GM23338 (cell line): ENCODE results near the gene GRM3. TPM values are rescaled to one million over a fixed set of nuclear protein-coding genes. Genes with fewer than 3 reads are reported as not detected.

ENCODE experiments used
- ATAC-seq: fragments of 200-7000 bp; cut with Tn5 transposase; 3 replicates; pipeline ENCODE4 v1.9.1; 2020
- DNase-seq: peaks from one replicate; pipeline ENCODE4 v3.0.0-alpha.2; 2015; ENCODE audit warnings: low spot score
- H2AFZ ChIP-seq: fragments of 200-600 bp; sonication (generic); 2 replicates; pipeline ENCODE4 v1.8.0; 2016; ENCODE audit warnings: antibody characterized with exemption, mild to moderate bottlenecking, moderate library complexity
- H3F3A ChIP-seq: fragments of 200-600 bp; sonication (generic); replicated peaks from 2 replicates; pipeline ENCODE4 v1.8.0; 2017; ENCODE audit warnings: antibody characterized with exemption, mixed run types, low read depth
- H3K27ac ChIP-seq: fragments of 200-600 bp; sonication (generic); 2 replicates; pipeline ENCODE4 v1.6.1; 2016; ENCODE audit warnings: low read depth
- H3K27me3 ChIP-seq: fragments of 200-600 bp; sonication (generic); 2 replicates; pipeline ENCODE4 v1.8.0; 2016; ENCODE audit warnings: mild to moderate bottlenecking, mixed run types, moderate library complexity; ENCODE audit not compliant: insufficient read depth
- H3K36me3 ChIP-seq: fragments of 200-600 bp; sonication (generic); 2 replicates; pipeline ENCODE4 v1.8.0; 2016; ENCODE audit warnings: mild to moderate bottlenecking; ENCODE audit not compliant: insufficient read depth
- H3K4me1 ChIP-seq: fragments of 200-600 bp; sonication (generic); 2 replicates; pipeline ENCODE4 v1.8.0; 2016; ENCODE audit warnings: mild to moderate bottlenecking, moderate library complexity; ENCODE audit not compliant: insufficient read depth
- H3K4me2 ChIP-seq: fragments of 200-600 bp; sonication (generic); 2 replicates; pipeline ENCODE4 v1.7.1; 2017; ENCODE audit warnings: mixed run types
- H3K4me3 ChIP-seq: fragments of 200-600 bp; sonication (generic); 2 replicates; pipeline ENCODE4 v1.6.1; 2016; ENCODE audit warnings: mixed run types
- H3K79me2 ChIP-seq: fragments of 200-600 bp; sonication (generic); replicated peaks from 2 replicates; pipeline ENCODE4 v1.8.0; 2017; ENCODE audit warnings: mild to moderate bottlenecking; ENCODE audit not compliant: insufficient read depth
- H3K9me2 ChIP-seq: fragments of 200-600 bp; sonication (generic); 2 replicates; pipeline ENCODE4 v1.8.0; 2017; ENCODE audit not compliant: insufficient read depth
- H4K20me1 ChIP-seq: fragments of 200-600 bp; sonication (generic); replicated peaks from 2 replicates; pipeline ENCODE4 v1.8.0; 2017; ENCODE audit warnings: mild to moderate bottlenecking; ENCODE audit not compliant: insufficient read depth
- H3K27ac Mint-ChIP-seq: 2 replicates; pipeline ENCODE4 v1.8.0; 2020; ENCODE audit warnings: inconsistent platforms, mild to moderate bottlenecking, moderate library complexity, mixed read lengths
- H3K27me3 Mint-ChIP-seq: 3 replicates; pipeline ENCODE4 v1.8.0; 2022; ENCODE audit warnings: low read depth, mild to moderate bottlenecking, moderate library complexity, mixed read lengths, inconsistent platforms; ENCODE audit not compliant: insufficient read depth, poor library complexity
- H3K36me3 Mint-ChIP-seq: 3 replicates; pipeline ENCODE4 v1.8.0; 2021; ENCODE audit warnings: low read depth, mild to moderate bottlenecking, inconsistent platforms, moderate library complexity, mixed read lengths
- H3K4me1 Mint-ChIP-seq: 3 replicates; pipeline ENCODE4 v1.8.0; 2020; ENCODE audit warnings: mild to moderate bottlenecking, inconsistent platforms, mixed read lengths
- H3K4me3 Mint-ChIP-seq: 3 replicates; pipeline ENCODE4 v1.8.0; 2021; ENCODE audit warnings: moderate library complexity, mild to moderate bottlenecking, inconsistent platforms, mixed read lengths
- H3K9me3 Mint-ChIP-seq: 3 replicates; pipeline ENCODE4 v1.8.0; 2020; ENCODE audit warnings: moderate library complexity, mild to moderate bottlenecking, inconsistent platforms, mixed read lengths
- CREB1 ChIP-seq: fragments of 250-450 bp; sonication (Bioruptor Pico); IDR thresholded peaks from 2 replicates; pipeline ENCODE4 v1.5.0; 2020; ENCODE audit warnings: low read depth, mild to moderate bottlenecking, moderate library complexity
- CTCF ChIP-seq, 2 experiments: fragments of 200-600 bp in 1 of 2; sonication (generic) in 1 of 2; conservative IDR thresholded peaks; 2 replicates each; pipeline versions ENCODE4 v1.5.1 to v1.6.1; 2016 to 2017; ENCODE audit warnings: antibody characterized with exemption in 2 of 2, low read depth in 2 of 2, mild to moderate bottlenecking in 2 of 2, moderate library complexity in 1 of 2
- EZH2 ChIP-seq: fragments of 200-600 bp; sonication (generic); IDR thresholded peaks from one replicate; pipeline ENCODE4 v1.8.0; 2017; ENCODE audit warnings: antibody characterized with exemption, mild to moderate bottlenecking, low read depth; ENCODE audit not compliant: unreplicated experiment
- EZH2phosphoT487 ChIP-seq: fragments of 200-600 bp; sonication (generic); IDR thresholded peaks from one replicate; pipeline ENCODE4 v1.8.1; 2018; ENCODE audit warnings: antibody characterized with exemption; ENCODE audit not compliant: unreplicated experiment
- JUNB ChIP-seq: IDR thresholded peaks from one replicate; pipeline ENCODE4 v1.6.1; 2016; ENCODE audit warnings: antibody characterized with exemption; ENCODE audit not compliant: unreplicated experiment
- NANOG ChIP-seq: IDR thresholded peaks from 2 replicates; pipeline ENCODE4 v1.6.1; 2016; ENCODE audit warnings: antibody characterized with exemption, borderline replicate concordance
- POLR2AphosphoS5 ChIP-seq: IDR thresholded peaks from 2 replicates; pipeline ENCODE4 v1.6.1; 2016; ENCODE audit warnings: antibody characterized with exemption, low read depth
- STAT1 ChIP-seq: IDR thresholded peaks from one replicate; pipeline ENCODE4 v1.6.1; 2016; ENCODE audit warnings: antibody characterized with exemption; ENCODE audit not compliant: unreplicated experiment
- ZNF114 ChIP-seq: fragments of 250-450 bp; sonication (Bioruptor Pico); IDR thresholded peaks from 2 replicates; pipeline ENCODE4 v1.5.0; 2020; ENCODE audit warnings: mild to moderate bottlenecking, moderate library complexity
- ZNF331 ChIP-seq: fragments of 250-450 bp; sonication (Bioruptor Pico); IDR thresholded peaks from 2 replicates; pipeline ENCODE4 v1.5.0; 2020; ENCODE audit warnings: low read depth, mild to moderate bottlenecking, moderate library complexity
- ZNF462 ChIP-seq: fragments of 250-450 bp; sonication (Bioruptor Pico); IDR thresholded peaks from 2 replicates; pipeline ENCODE4 v1.5.0; 2020; ENCODE audit warnings: mild to moderate bottlenecking, moderate library complexity
- polyA plus RNA-seq: library from polyadenylated mRNA; unstranded; fragments of >200 nt; fragmentation: Nextera tagmentation; extraction: Ambion mirVana; gene quantifications from 2 replicates; pipeline ENCODE4 v1.2.1, GENCODE V29; 2016
- total RNA-seq: library from RNA; depleted of rRNA; stranded (reverse); fragments of >200 nt; shearing (Covaris generic); gene quantifications from 2 replicates; pipeline ENCODE4 v1.2.3, GENCODE V29; 2014
- TF ChIP-seq, protein P1 (sequence below): IDR thresholded peaks from 2 replicates; pipeline ENCODE4 v1.6.1; 2016; ENCODE audit warnings: antibody characterized with exemption
- TF ChIP-seq, protein P2 (sequence below): IDR thresholded peaks from one replicate; pipeline ENCODE4 v1.6.1; 2018; ENCODE audit warnings: antibody characterized with exemption; ENCODE audit not compliant: unreplicated experiment

The GRM3 gene
- total and polyA plus RNA-seq, 2 experiments from 2014 or later, result 0.79 to 1.9 TPM

DNA sequence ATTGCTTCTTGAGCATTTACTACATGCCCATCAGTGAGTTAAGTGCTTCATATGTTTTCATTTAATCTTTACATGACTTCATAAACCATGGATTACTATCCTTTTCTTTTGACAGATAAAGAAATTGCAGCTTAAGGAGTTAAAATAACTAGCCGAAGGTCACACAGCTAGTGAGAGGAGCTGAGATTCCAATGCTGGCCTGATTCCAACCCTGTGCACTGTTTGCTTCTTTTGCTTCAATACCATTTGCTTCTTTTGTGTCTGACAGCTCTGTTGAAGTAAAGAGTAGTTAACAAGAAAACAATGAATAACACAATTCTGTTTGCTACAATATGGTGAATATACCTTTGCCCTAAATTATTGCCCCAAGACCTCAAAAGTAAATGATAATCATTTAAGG is 132.4 kb downstream of the GRM3 start:
- Histone ChIP-seq H3K27ac (no peak overlapping the region), H3K9me2 (no peaks in the 10 kb centered on the region), H3K27me3 (no peaks in the 10 kb centered on the region), H3K36me3 (no peaks in the 10 kb centered on the region), H2AFZ (no peak overlapping the region; the same call in 1 of the 2 replicates), H3K4me2 (no peak overlapping the region), H4K20me1 (no peaks in the 10 kb centered on the region), H3K4me3 (no peak overlapping the region), H3K4me1 (no peaks in the 10 kb centered on the region), H3K79me2 (no peaks in the 10 kb centered on the region), H3F3A (no peaks in the 10 kb centered on the region)
- ATAC-seq (no peak), DNase-seq (no peak)
- H3K4me1 Mint-ChIP-seq, result no peaks in the 10 kb centered on the region
- H3K27me3 Mint-ChIP-seq, result no peaks in the 10 kb centered on the region
- no peak overlapping the region for H3K4me3 Mint-ChIP-seq
- no peak for TF ChIP-seq ZNF462 (CRISPR knock-in tag)
- no peak for TF ChIP-seq ZNF114
- no peak for TF ChIP-seq POLR2AphosphoS5
- no peak for TF ChIP-seq EZH2
- TF ChIP-seq ZNF331 (CRISPR knock-in tag), result no peak
- TF ChIP-seq CTCF (conservative IDR thresholded peaks at IDR 0.05; ENCODE audit: low read depth in 2 of 2), result no peak
- no peak for TF ChIP-seq NANOG
- TF ChIP-seq, protein P1, sequence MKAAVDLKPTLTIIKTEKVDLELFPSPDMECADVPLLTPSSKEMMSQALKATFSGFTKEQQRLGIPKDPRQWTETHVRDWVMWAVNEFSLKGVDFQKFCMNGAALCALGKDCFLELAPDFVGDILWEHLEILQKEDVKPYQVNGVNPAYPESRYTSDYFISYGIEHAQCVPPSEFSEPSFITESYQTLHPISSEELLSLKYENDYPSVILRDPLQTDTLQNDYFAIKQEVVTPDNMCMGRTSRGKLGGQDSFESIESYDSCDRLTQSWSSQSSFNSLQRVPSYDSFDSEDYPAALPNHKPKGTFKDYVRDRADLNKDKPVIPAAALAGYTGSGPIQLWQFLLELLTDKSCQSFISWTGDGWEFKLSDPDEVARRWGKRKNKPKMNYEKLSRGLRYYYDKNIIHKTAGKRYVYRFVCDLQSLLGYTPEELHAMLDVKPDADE, result no peak
- TF ChIP-seq JUNB, result no peak
- TF ChIP-seq EZH2phosphoT487, result no peak
- no peak for TF ChIP-seq STAT1
- TF ChIP-seq, protein P2, sequence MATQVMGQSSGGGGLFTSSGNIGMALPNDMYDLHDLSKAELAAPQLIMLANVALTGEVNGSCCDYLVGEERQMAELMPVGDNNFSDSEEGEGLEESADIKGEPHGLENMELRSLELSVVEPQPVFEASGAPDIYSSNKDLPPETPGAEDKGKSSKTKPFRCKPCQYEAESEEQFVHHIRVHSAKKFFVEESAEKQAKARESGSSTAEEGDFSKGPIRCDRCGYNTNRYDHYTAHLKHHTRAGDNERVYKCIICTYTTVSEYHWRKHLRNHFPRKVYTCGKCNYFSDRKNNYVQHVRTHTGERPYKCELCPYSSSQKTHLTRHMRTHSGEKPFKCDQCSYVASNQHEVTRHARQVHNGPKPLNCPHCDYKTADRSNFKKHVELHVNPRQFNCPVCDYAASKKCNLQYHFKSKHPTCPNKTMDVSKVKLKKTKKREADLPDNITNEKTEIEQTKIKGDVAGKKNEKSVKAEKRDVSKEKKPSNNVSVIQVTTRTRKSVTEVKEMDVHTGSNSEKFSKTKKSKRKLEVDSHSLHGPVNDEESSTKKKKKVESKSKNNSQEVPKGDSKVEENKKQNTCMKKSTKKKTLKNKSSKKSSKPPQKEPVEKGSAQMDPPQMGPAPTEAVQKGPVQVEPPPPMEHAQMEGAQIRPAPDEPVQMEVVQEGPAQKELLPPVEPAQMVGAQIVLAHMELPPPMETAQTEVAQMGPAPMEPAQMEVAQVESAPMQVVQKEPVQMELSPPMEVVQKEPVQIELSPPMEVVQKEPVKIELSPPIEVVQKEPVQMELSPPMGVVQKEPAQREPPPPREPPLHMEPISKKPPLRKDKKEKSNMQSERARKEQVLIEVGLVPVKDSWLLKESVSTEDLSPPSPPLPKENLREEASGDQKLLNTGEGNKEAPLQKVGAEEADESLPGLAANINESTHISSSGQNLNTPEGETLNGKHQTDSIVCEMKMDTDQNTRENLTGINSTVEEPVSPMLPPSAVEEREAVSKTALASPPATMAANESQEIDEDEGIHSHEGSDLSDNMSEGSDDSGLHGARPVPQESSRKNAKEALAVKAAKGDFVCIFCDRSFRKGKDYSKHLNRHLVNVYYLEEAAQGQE, result no peak
- no peak for TF ChIP-seq CREB1 (CRISPR knock-in tag)
- no peak overlapping the region for H3K27ac Mint-ChIP-seq
- no peaks in the 10 kb centered on the region for H3K9me3 Mint-ChIP-seq
- no peaks in the 10 kb centered on the region for H3K36me3 Mint-ChIP-seq
